GM21528 (cell line): ENCODE measurements around the gene CDKN1C.

Experiments used
- ATAC-seq: cut with Tn5 transposase; IDR thresholded peaks from one replicate; pipeline ENCODE4 v1.9.1; 2021; ENCODE audit warnings: mild to moderate bottlenecking, moderate library complexity; ENCODE audit not compliant: unreplicated experiment, low FRiP score

Gene CDKN1C

GRCh38 chr11:2849994-2850770, 35.4 kb downstream of the CDKN1C start:
- ATAC-seq, result no peak

DNA sequence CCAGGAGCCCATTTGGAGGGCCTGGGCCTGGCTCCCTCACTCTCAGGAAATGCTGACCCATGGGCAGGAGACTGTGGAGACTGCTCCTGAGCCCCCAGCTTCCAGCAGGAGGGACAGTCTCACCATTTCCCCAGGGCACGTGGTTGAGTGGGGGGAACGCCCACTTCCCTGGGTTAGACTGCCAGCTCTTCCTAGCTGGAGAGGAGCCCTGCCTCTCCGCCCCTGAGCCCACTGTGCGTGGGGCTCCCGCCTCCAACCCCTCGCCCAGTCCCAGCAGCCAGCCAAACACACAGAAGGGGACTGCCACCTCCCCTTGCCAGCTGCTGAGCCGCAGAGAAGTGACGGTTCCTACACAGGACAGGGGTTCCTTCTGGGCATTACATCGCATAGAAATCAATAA, 37.1 kb downstream of the CDKN1C start:
- ATAC-seq, result no peak

GRCh38 chr11:2847561-2847960, 38.0 kb downstream of the CDKN1C start:
- no peak for ATAC-seq

DNA sequence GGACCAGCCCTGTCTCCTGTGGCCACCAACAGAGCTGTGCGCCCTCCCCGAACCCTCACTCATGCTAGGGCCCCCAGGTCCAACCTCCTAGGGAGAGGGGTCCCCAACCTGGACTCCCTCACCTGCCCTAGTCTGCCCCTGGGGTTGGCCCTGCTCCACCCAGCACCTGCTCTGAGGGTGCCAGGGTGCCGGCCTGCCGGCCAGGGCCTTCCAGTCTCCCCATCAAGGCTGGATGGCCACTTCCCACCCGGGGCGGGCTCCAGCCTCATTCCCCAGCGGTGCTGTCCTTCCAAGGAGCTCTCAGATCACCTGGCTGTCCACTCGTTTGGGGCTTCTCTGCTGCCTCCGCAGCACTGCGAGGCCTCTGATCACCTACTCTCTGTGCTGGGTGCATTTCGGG, 39.1 kb downstream of the CDKN1C start:
- no peak for ATAC-seq

- ATAC-seq, result no peak
These were observed 39.5 kb downstream of the CDKN1C start for GRCh38 chr11:2846056-2846455.

- no peak for ATAC-seq
These were observed 40.6 kb downstream of the CDKN1C start for GRCh38 chr11:2844996-2845395.

- ATAC-seq, result no peak
These were observed 41.3 kb downstream of the CDKN1C start for GRCh38 chr11:2844116-2844842.

GRCh38 chr11:2843551-2843950, 42.0 kb downstream of the CDKN1C start:
- no peak for ATAC-seq

GRCh38 chr11:2842876-2843275, 42.7 kb downstream of the CDKN1C start:
- ATAC-seq, result no peak

GRCh38 chr11:2841411-2842190, 44.0 kb downstream of the CDKN1C start:
- ATAC-seq, result no peak

GRCh38 chr11:2839395-2839943, 46.1 kb downstream of the CDKN1C start:
- no peak for ATAC-seq

DNA sequence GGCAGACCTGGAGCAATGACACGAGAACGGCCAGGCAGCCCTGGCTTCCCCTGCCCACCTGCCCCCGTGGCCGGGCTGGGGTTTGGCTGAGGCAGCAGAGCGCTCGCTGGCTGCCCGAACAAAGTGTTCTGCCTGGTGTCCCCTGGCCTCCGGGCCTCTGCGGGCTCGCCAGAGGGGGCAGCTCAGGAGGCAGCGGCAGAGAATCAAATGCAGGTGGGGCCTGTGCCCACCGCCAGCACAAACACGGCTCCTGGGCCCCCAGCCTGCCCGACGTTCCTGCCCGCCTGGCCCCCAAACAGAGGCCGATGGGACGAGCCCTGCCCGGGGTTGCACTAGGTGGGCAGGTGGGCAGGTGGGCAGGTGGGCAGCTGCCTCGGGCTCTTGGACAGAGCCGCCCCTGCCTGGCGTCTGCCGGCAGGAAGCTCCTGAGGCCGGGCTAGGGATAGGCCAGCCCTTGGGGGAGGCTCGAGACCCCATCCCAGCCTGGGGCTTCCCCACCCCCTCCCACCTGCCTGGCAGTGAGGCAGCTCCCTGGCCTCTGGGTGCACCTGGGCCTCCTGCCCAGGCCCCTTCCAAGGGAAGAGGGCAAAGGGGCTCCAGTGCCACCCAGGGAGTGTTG, 46.8 kb downstream of the CDKN1C start:
- no peak for ATAC-seq

GRCh38 chr11:2838091-2838490, 47.5 kb downstream of the CDKN1C start:
- ATAC-seq, result no peak

GRCh38 chr11:2837651-2838050, 47.9 kb downstream of the CDKN1C start:
- ATAC-seq, result no peak

- ATAC-seq, result no peak
These were observed 48.4 kb downstream of the CDKN1C start for GRCh38 chr11:2837096-2837601.

GRCh38 chr11:2836315-2837095, 49.1 kb downstream of the CDKN1C start:
- ATAC-seq, result no peak

- ATAC-seq, result no peak
These were observed 49.8 kb downstream of the CDKN1C start for GRCh38 chr11:2835751-2836150.

DNA sequence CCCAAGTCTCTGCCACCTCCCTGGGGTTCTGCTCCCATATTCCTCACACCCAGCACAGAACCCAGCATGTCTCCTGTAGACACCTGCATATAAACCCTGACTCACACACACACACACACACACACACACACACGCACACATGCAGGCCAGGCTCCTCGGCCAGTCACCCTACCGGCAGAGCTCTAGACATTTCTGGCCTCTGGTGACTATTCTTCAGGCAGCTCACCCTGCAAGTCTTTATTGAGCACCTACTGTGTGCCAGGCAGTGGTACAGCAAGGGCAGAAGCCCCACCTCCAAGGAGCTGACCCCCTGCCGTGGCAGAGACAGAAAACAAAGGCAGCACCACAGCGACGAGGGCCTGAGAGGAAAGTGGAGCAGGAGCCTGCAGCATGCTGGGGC, 50.3 kb downstream of the CDKN1C start:
- ATAC-seq, result no peak

DNA sequence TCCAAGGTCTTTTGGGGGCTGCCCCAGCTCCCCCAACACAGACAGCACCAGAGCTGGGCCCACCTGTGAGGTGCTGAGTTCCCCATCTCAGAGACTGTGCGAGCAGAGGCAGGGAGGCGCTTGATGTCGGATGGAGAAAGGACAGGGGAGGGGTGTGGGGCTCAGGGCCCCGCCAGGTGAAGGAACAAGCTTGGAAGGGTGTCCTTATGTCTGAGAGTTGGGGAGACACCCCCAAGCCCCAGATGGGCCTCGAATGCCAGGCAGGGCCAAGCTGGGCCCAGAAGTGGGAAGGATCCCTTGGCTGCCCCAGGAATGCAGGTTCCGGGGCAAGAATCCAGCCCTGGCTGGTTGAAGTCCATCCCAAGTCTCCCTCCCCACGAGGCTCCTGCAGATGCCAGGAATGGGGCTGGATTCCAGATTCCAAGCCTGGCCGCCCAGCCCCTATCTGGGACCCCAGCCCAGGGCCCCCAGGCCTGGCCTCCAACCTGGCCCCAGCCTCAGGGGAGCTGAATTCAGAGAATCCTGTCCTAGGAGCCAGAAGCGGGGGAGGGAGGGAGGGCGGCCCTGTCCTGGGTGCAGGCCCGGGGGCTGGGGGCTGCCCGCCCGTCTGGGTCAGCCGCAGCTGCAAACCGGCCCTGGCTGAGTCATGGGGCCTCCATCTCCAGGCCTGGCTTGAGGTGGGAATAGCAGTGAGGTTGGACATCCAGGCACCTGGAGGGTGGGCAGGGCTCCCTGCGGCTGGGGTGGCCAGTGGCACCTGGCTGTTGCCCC, 50.9 kb downstream of the CDKN1C start:
- no peak for ATAC-seq
